GM12878 (cell line): ENCODE measurements around the gene SMARCC1. TPM values are rescaled to one million over a fixed set of nuclear protein-coding genes. Genes with fewer than 3 reads are reported as not detected.

Source experiments
- ATAC-seq: fragments of 200-7000 bp; cut with Tn5 transposase; 3 replicates; pipeline ENCODE4 v1.9.1; 2020; ENCODE audit warnings: mild to moderate bottlenecking, moderate library complexity
- BruUV-seq: library from RNA; stranded (reverse); fragments of 400-500 nt; replicated peaks from 2 replicates; lab custom pipeline; 2021; lab: Mats Ljungman, UMichigan
- CTCF ChIA-PET: fragments of 300-600 bp; sonication (Branson Sonifier 250); formaldehyde crosslinking; extraction: SDS; loops from one replicate; lab custom pipeline; 2021; ENCODE audit warnings: inconsistent platforms; lab: Yijun Ruan, JAX
- POLR2A ChIA-PET: fragments of 350-600 bp; formaldehyde crosslinking; extraction: SDS; loops from one replicate; lab custom pipeline; 2021; ENCODE audit warnings: inconsistent platforms; lab: Charles Lee
- RAD21 ChIA-PET: fragments of 300-600 bp; sonication (Branson Sonifier 250); formaldehyde crosslinking; loops from one replicate; lab custom pipeline; 2023; ENCODE audit warnings: antibody characterized with exemption; ENCODE audit not compliant: unreplicated experiment; lab: Charles Lee
- SMC1A ChIA-PET: fragments of 300-600 bp; sonication (Branson Sonifier 250); formaldehyde crosslinking; loops from one replicate; lab custom pipeline; 2023; ENCODE audit not compliant: unreplicated experiment, uncharacterized antibody; lab: Charles Lee
- DNase-seq: peaks from one replicate; pipeline ENCODE4 v3.0.0-alpha.2; 2011; ENCODE audit warnings: low read depth, low spot score
- FAIRE-seq: peaks from 3 replicates; lab custom pipeline; 2011; peaks lifted over from hg19 to GRCh38; lab: Jason Lieb, UNC
- H2AFZ ChIP-seq: 2 replicates; pipeline ENCODE4 v1.6.0; 2011; ENCODE audit warnings: low read depth, low read length, control low read depth; ENCODE audit not compliant: control insufficient read depth
- H3K27ac ChIP-seq: 2 replicates; pipeline ENCODE4 v1.5.1; 2011; ENCODE audit warnings: control low read depth; ENCODE audit not compliant: control insufficient read depth, insufficient read depth
- H3K27me3 ChIP-seq, 2 experiments: replicated peaks in 1 of 2; 2 replicates each; pipeline versions ENCODE4 v1.6.0 to v1.6.1; 2011; ENCODE audit warnings: low read length in 1 of 2; ENCODE audit not compliant: control insufficient read depth in 2 of 2, insufficient read depth in 2 of 2
- H3K36me3 ChIP-seq, 2 experiments: 2 replicates each; pipeline ENCODE4 v1.5.1; 2011; ENCODE audit warnings: low read length in 1 of 2; ENCODE audit not compliant: control insufficient read depth in 2 of 2, insufficient read depth in 2 of 2
- H3K4me1 ChIP-seq: 2 replicates; pipeline ENCODE4 v1.6.1; 2011; ENCODE audit warnings: mild to moderate bottlenecking, low read length, moderate library complexity, mixed read lengths; ENCODE audit not compliant: control insufficient read depth, insufficient read depth
- H3K4me2 ChIP-seq: 2 replicates; pipeline ENCODE4 v1.6.0; 2011; ENCODE audit warnings: control low read depth; ENCODE audit not compliant: control insufficient read depth, insufficient read depth
- H3K4me3 ChIP-seq: fragments of 200-600 bp; sonication (generic); 2 replicates; pipeline ENCODE4 v1.5.1; 2016
- H3K79me2 ChIP-seq: 2 replicates; pipeline ENCODE4 v1.6.0; 2011; ENCODE audit warnings: low read length; ENCODE audit not compliant: control insufficient read depth, insufficient read depth
- H3K9ac ChIP-seq: 2 replicates; pipeline ENCODE4 v1.8.0; 2011; ENCODE audit warnings: low read length, control low read depth, mixed read lengths; ENCODE audit not compliant: control insufficient read depth, insufficient read depth
- H3K9me3 ChIP-seq: replicated peaks from 3 replicates; pipeline ENCODE4 v1.5.1; 2011; ENCODE audit warnings: mild to moderate bottlenecking, low read length; ENCODE audit not compliant: control insufficient read depth, insufficient read depth
- H4K20me1 ChIP-seq: 2 replicates; pipeline ENCODE4 v1.6.0; 2011; ENCODE audit not compliant: control insufficient read depth, insufficient read depth
- E2F8 ChIP-seq: fragments of 450-650 bp; IDR thresholded peaks from 2 replicates; pipeline ENCODE4 v1.6.1; 2018; ENCODE audit warnings: mild to moderate bottlenecking, low read depth, moderate library complexity; ENCODE audit not compliant: partially characterized antibody
- MLLT1 ChIP-seq: fragments of 450-650 bp; IDR thresholded peaks from 2 replicates; pipeline ENCODE4 v1.6.1; 2016; ENCODE audit warnings: mild to moderate bottlenecking
- NFYA ChIP-seq: IDR thresholded peaks from 2 replicates; pipeline ENCODE4 v1.6.1; 2011; ENCODE audit warnings: low read depth, mild to moderate bottlenecking, low read length, improper control_type of control experiment, borderline replicate concordance
- WGBS: methylation state at CpG from one replicate; pipeline ENCODE4 v1.1.6; 2016; ENCODE audit warnings: low lambda C conversion rate; ENCODE audit not compliant: insufficient replicate concordance, insufficient coverage; ENCODE audit errors: missing lambda C conversion rate; 5-methylcytosine and 5-hydroxymethylcytosine counted together
- in situ Hi-C: fragments of 300-500 bp; cut with MboI; formaldehyde crosslinking; loops from 9 replicates; pipeline ENCODE4 v1.14.3; 2018; ENCODE audit warnings: mixed read lengths
- intact Hi-C: fragments of 100-400 bp; cut with micrococcal nuclease; formaldehyde crosslinking; loops from one replicate; pipeline ENCODE4 v1.14.2; 2022; ENCODE audit not compliant: unreplicated experiment
- polyA plus RNA-seq, 11 experiments: library from polyadenylated mRNA; depleted of rRNA in 4 of 11; unstranded in 6 of 11; stranded (reverse) in 5 of 11; fragments of >200 nt; fragmentation: Nextera tagmentation in 4 of 11; fragmentation: Illumina TruSeq in 1 of 11; extraction: Ambion mirVana in 4 of 11; extraction: Trizol in 1 of 11; gene quantifications; 1 replicate in 1 of 11; 2 replicates in 10 of 11; pipeline versions ENCODE4 v1.2.1 to v1.2.3, GENCODE V29; 2011 to 2016; ENCODE audit warnings: inconsistent platforms in 2 of 11, missing spikeins in 2 of 11, low read depth in 1 of 11
- total RNA-seq, 4 experiments: library from RNA; depleted of rRNA in 3 of 4; stranded (reverse); fragments of >200 nt in 3 of 4; fragmentation: Illumina TruSeq in 1 of 4; extraction: Trizol in 1 of 4; gene quantifications; 2 replicates each; pipeline versions ENCODE4 v1.2.1 to v1.2.3, GENCODE V29; 2013 to 2021

The SMARCC1 gene
- total and polyA plus RNA-seq, 10 of the 15 experiments (the other 5 are each of a cell fraction or from before 2014, with no cell fraction given), result 26.6 to 147 (median 57.1) TPM

- intact Hi-C loops, result no loop called here
Observed at GRCh38 chr3:47601281-47601680, 180.4 kb downstream of the SMARCC1 start.

More at GRCh38 chr3:47601281-47601680, 180.4 kb downstream of the SMARCC1 start:
- H2AFZ ChIP-seq, result no peak overlapping the region
- no peak overlapping the region for H3K9ac ChIP-seq
- ATAC-seq (no peak), DNase-seq (no peak), FAIRE-seq (no peak)
- in situ Hi-C loops, result no loop called here
- 96% methylated on average over 3 of the region's 3 CpGs for WGBS
- H3K4me1 ChIP-seq, result no peaks in the 10 kb centered on the region
- CTCF ChIA-PET, result interaction anchor here (1.2 kb wide), 1 partner anchor 79 kb away, joined by 3 read pairs; no protein-coding TSS in a partner anchor
- no peaks in the 10 kb centered on the region for H3K9me3 ChIP-seq
- H3K27me3 ChIP-seq, result no peaks in the 10 kb centered on the region
- H4K20me1 ChIP-seq, result no peaks in the 10 kb centered on the region
- TF ChIP-seq E2F8 (no peak), MLLT1 (no peak), NFYA (no peak)
- TF ChIP-seq, all 136 proteins: peak for 0
- Histone ChIP-seq H3K4me3 (no peak overlapping the region), H3K27ac (no peak overlapping the region), H3K4me2 (no peak overlapping the region), H3K36me3 (peaks cover 12 to 28% of the 10 kb centered on the region in 2 experiments), H3K79me2 (no peaks in the 10 kb centered on the region)
- BruUV-seq, result no TSS peak
- RAD21 ChIA-PET, result no interaction called here
- SMC1A ChIA-PET, result no interaction called here
- POLR2A ChIA-PET, result no interaction called here
